Body of pancreas (tissue), 4 donors: ENCODE data around the gene GLG1. TPM values are rescaled to one million over a fixed set of nuclear protein-coding genes. Genes with fewer than 3 reads are reported as not detected.
A peak's percentile ranks its signal among the peaks of the same experiment; 100 is the strongest.

Experiments used
- ATAC-seq: fragments of 150-250 bp; one replicate; pipeline ENCODE4 v1.9.1; 2016
- DNase-seq, 4 donors: peaks; one replicate each; pipeline ENCODE4 v3.0.0-alpha.2; 2019
- H3K27ac ChIP-seq, 4 donors: fragments of 200-600 bp; sonication (generic); 1 replicate in 3 of 4; 2 replicates in 1 of 4; pipeline versions ENCODE4 v1.5.1 to v1.6.1; 2016 to 2019; ENCODE audit warnings: mild to moderate bottlenecking in 1 of 4, mixed read lengths in 1 of 4, moderate library complexity in 1 of 4
- H3K27me3 ChIP-seq, 2 donors: fragments of 200-600 bp; sonication (generic); one replicate each; pipeline ENCODE4 v1.6.0; 2016; ENCODE audit warnings: mild to moderate bottlenecking in 1 of 2
- H3K36me3 ChIP-seq, 2 donors: fragments of 200-600 bp; sonication (generic); replicated peaks in 1 of 2; 2 replicates each; pipeline ENCODE4 v1.5.1; 2016; ENCODE audit warnings: low read depth in 2 of 2; ENCODE audit not compliant: insufficient read depth in 1 of 2
- H3K4me1 ChIP-seq: fragments of 200-600 bp; sonication (generic); one replicate; pipeline ENCODE4 v1.6.0; 2016
- H3K4me3 ChIP-seq, 2 donors: fragments of 200-600 bp; sonication (generic); 1 replicate in 1 of 2; 2 replicates in 1 of 2; pipeline ENCODE4 v1.5.1; 2016 to 2019
- H3K9me3 ChIP-seq, 3 donors: fragments of 200-600 bp; sonication (generic); 1 replicate in 2 of 3; 2 replicates in 1 of 3; pipeline ENCODE4 v1.5.1; 2016
- CTCF ChIP-seq, 7 experiments: fragments of 450-650 bp in 4 of 7; fragments of 200-600 bp in 3 of 7; sonication (generic) in 3 of 7; IDR thresholded peaks; one replicate each; pipeline ENCODE4 v1.5.1; 2016 to 2019; ENCODE audit warnings: antibody characterized with exemption in 7 of 7
- POLR2A ChIP-seq, 3 donors: fragments of 450-650 bp; IDR thresholded peaks; one replicate each; pipeline ENCODE4 v1.6.1; 2016; ENCODE audit warnings: antibody characterized with exemption in 3 of 3, mild to moderate bottlenecking in 2 of 3
- WGBS, 2 donors: methylation state at CpG; one replicate each; pipeline ENCODE4 v1.1.5; 2017; 5-methylcytosine and 5-hydroxymethylcytosine counted together
- intact Hi-C: fragments of 100-400 bp; cut with DNase I; formaldehyde crosslinking; loops from one replicate; pipeline ENCODE4 v1.15.1; 2023
- total RNA-seq, 2 donors: library from RNA; depleted of rRNA; stranded (reverse); fragments of >200 nt; gene quantifications; one replicate each; pipeline ENCODE4 v1.1.0, GENCODE V29; 2016

GLG1 gene
- total RNA-seq, 2 donors from 2014 or later = 103 to 144 TPM

GRCh38 chr16:74461826-74462225, 145.1 kb downstream of the GLG1 start:
- 49 to 66% methylated on average over 9 of the region's 9 CpGs for WGBS, 2 donors
- Histone ChIP-seq H3K9me3 (no peaks in the 10 kb centered on the region), H3K4me1 (peaks cover 37% of the 10 kb centered on the region), H3K36me3 (peaks cover 7 to 14% of the 10 kb centered on the region in 2 donors), H3K27ac (no peak overlapping the region), H3K4me3 (no peak overlapping the region), H3K27me3 (no peaks in the 10 kb centered on the region)
- intact Hi-C loops = no loop called here
- TF ChIP-seq CTCF (IDR thresholded peaks at IDR 0.05) = no peak
- no peak for TF ChIP-seq POLR2A (IDR thresholded peaks at IDR 0.05)
- ATAC-seq (no peak), DNase-seq (no peak)

GRCh38 chr16:74460542-74460941, 146.4 kb downstream of the GLG1 start:
- Histone ChIP-seq H3K36me3 (peaks cover 7 to 14% of the 10 kb centered on the region in 2 donors), H3K27me3 (no peaks in the 10 kb centered on the region), H3K4me3 (no peak overlapping the region), H3K27ac (peak overlapping the region in 1 of 4 donors; percentile 27), H3K4me1 (peaks cover 37% of the 10 kb centered on the region), H3K9me3 (no peaks in the 10 kb centered on the region)
- ATAC-seq = peak; percentile 54
- intact Hi-C loops = no loop called here
- no peak for DNase-seq
- WGBS, 2 donors = 34 to 42% methylated on average over 6 to 7 of the region's 7 CpGs
- TF ChIP-seq POLR2A (IDR thresholded peaks at IDR 0.05) = no peak
- TF ChIP-seq CTCF (IDR thresholded peaks at IDR 0.05) = no peak

- WGBS, 2 donors = 94 to 95% methylated on average over 15 to 16 of the region's 16 CpGs
- TF ChIP-seq POLR2A (IDR thresholded peaks at IDR 0.05) (no peak), CTCF (IDR thresholded peaks at IDR 0.05) (no peak)
- H3K9me3 ChIP-seq = no peaks in the 10 kb centered on the region
- no peaks in the 10 kb centered on the region for H3K27me3 ChIP-seq
- peaks cover 15 to 21% of the 10 kb centered on the region in 2 donors for H3K36me3 ChIP-seq
- H3K27ac ChIP-seq = no peak overlapping the region
- ATAC-seq (no peak), DNase-seq (no peak)
- peaks cover 15% of the 10 kb centered on the region for H3K4me1 ChIP-seq
- intact Hi-C loops = no loop called here
- no peak overlapping the region for H3K4me3 ChIP-seq
Observed at GRCh38 chr16:74456290-74456625, 150.7 kb downstream of the GLG1 start.

GRCh38 chr16:74455619-74456289, 151.2 kb downstream of the GLG1 start:
- ATAC-seq (no peak), DNase-seq (no peak)
- intact Hi-C loops = no loop called here
- no peaks in the 10 kb centered on the region for H3K27me3 ChIP-seq
- TF ChIP-seq CTCF (IDR thresholded peaks at IDR 0.05) = no peak
- no peak for TF ChIP-seq POLR2A (IDR thresholded peaks at IDR 0.05)
- WGBS, 2 donors = 89 to 93% methylated on average over 10 of the region's 10 CpGs
- H3K4me3 ChIP-seq = no peak overlapping the region
- peaks cover 15 to 25% of the 10 kb centered on the region in 2 donors for H3K36me3 ChIP-seq
- H3K4me1 ChIP-seq = peaks cover 10% of the 10 kb centered on the region
- no peaks in the 10 kb centered on the region for H3K9me3 ChIP-seq
- no peak overlapping the region for H3K27ac ChIP-seq

GRCh38 chr16:74455213-74455612, 151.7 kb downstream of the GLG1 start:
- Histone ChIP-seq H3K27me3 (no peaks in the 10 kb centered on the region), H3K4me3 (no peak overlapping the region), H3K9me3 (no peaks in the 10 kb centered on the region), H3K4me1 (peaks cover 5% of the 10 kb centered on the region), H3K27ac (no peak overlapping the region), H3K36me3 (peaks cover 15 to 25% of the 10 kb centered on the region in 2 donors)
- DNase-seq (no peak), ATAC-seq (no peak)
- intact Hi-C loops = no loop called here
- 79 to 94% methylated on average over 7 of the region's 7 CpGs for WGBS, 2 donors
- no peak for TF ChIP-seq POLR2A (IDR thresholded peaks at IDR 0.05)
- TF ChIP-seq CTCF (IDR thresholded peaks at IDR 0.05) = no peak
